ENCODE results near the gene RNF224.

GRCh38 chr9:137266585-137267453 lies 39.5 kb downstream of the RNF224 start:
- TF ChIP-seq CTCF (conservative IDR thresholded peaks at IDR 0.05) (no peak), EZH2 (IDR thresholded peaks at IDR 0.05; ENCODE audit: low read depth) (no peak)

All from PC-9 (cell line).